CD4-positive, alpha-beta T cell treated with Interleukin-2 at 100 ng/mL for 4 hours (primary cell): Measurements from ENCODE around the gene GPBAR1.
"Not testable (repeated sequence)": the region's sequence is repeated elsewhere in the genome, so short reads cannot be mapped to it uniquely, and the experiment has no call there.

ENCODE experiments used
- DNase-seq: peaks from one replicate; pipeline ENCODE4 v3.0.0-alpha.2; 2020; ENCODE audit warnings: low spot score

GPBAR1 gene

DNA sequence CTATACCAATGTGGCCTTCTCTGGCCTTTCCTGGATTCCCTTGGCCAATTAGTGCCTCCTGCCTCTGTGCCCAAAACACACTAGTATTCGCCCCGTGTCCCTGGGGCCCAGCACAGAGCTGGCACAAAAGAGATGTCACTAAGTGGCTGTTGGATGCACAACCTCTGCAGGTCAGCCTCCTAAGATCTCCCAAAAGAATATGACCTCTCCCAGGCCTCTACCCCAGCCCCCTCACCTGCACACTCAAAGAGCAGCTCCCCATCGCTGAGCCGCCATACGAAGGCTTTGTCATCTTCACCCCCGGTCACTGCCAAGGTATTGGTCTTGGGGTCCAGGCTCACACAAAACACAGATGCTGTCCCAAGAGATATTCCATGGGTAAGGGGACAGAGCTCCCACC, 6.4 kb downstream of the GPBAR1 start:
- no peak for DNase-seq

DNA sequence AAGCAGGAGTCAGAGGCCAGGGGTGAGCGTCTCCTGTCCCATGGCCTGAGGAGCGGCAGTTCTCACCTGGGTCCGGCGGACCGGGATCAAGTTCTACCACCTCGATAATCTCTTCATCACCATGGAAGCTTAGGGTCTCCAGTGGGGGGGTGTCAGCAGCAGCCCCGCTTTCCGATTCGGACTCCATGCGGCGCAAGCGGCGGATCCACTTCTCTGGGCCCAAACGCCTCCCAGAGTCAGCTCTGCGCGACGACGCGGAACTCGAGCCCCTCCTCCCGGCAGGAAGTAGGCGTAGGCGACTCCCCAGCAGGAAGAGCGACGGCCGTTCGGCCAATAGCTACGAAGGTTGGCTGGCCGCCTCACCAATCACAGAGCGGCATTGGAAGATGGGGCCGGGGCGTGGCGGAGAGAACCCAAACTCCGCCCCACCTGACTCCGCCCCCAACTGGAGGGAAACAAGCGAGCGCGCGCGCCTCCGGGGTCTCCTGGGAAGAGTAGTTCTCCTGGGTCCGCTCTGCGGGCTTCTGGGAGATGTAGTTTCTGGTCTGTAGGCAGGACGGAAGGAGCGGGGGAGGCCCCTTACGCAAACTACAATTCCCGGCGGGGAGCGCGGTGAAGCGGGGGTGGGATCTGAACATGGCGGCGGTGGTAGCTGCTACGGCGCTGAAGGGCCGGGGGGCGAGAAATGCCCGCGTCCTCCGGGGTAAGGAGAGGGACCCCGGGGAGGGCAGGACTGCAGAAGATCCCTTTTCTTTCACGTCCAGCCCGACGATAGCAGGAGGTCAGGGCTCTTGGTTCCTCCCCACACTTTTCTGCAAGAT, 9.3 kb downstream of the GPBAR1 start, which contains the start of the genes AAMP and PNKD:
AAMP (minus strand) TSS at position 238 of the 821 bp plus-strand sequence; CDS start at position 187, 51 bp downstream.
PNKD (plus strand) TSS at position 620 of the 821 bp plus-strand sequence; CDS start at position 637, 17 bp downstream.
- DNase-seq, result peak; percentile 100

DNA sequence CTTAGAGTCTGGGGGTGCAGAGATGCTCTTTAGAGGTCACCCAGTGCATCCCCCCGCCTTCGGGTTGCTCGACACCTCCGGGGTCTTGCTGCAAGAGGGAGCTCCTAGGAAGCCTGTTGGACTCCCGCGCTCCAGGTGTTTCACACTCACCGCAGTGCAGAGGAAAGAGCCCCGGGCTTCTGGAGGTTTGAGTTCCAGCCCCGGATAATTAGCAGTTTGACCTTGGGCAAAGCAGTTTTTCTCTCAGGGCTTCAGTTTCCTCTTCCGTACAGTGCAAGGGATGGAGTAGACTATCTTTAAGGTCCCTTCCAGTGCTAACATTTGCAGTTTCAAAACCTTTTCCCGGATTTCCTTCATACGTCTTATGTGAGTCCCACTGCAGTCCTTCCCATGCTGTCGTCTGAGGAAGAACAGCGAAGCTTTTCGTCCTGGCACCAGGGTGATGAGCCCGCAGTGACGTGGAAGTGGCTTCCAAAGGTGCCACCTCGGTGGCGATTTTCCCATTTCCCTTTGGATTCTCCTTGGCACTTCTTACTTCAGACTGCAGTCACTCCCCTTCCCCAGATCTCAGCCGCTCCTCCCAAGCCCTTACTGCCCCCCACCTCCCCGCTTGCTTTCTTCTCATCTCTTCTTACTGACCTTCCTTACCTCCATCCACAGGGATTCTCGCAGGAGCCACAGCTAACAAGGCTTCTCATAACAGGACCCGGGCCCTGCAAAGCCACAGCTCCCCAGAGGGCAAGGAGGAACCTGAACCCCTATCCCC, 10.1 kb downstream of the GPBAR1 start:
- no peak for DNase-seq

DNA sequence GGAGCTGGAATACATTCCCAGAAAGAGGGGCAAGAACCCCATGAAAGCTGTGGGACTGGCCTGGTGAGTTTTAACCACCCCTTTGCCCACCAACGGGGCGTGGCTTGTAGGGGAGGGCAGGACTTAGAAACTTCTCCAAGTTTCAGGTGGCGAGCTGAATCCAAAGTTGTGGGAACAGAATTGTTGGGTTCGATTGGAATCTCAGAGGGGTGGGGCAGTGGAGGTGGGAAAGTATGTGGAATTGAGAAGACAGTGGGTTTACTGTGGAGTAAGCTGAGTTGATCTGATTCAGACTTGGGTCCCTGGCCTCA, 10.6 kb downstream of the GPBAR1 start:
- DNase-seq, result no peak

DNA sequence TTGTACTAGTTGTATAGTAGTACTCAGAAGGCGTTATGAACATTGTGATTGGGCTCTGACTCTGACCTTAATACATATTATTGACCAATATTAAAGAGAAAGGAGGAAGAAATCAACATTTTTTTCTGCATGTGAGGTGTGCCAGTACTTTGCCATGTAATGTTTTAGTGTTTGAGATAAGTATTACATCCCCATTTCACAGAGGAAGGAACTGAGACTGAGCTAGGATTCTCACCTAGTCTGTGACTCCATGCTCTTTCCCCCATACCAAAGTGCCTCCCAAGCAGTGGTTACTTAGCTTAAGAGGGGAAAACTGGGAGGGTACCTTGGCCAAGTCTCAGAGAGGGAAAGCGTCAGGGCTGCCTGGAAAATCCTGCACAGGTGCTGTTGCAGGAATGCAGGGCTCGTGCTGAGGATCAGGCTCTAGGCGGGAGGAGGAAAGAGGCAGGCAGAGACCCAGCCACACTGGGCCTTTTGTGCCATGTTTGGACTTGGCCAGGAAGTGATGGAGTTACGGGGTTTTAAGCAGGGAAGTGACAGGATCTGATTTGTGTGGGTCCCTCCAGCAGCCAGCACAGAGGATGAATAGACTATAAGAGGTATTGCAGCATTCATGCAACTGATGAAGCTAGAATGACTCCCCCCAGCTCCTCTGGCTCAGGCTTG, 11.2 kb downstream of the GPBAR1 start:
- no peak for DNase-seq

DNA sequence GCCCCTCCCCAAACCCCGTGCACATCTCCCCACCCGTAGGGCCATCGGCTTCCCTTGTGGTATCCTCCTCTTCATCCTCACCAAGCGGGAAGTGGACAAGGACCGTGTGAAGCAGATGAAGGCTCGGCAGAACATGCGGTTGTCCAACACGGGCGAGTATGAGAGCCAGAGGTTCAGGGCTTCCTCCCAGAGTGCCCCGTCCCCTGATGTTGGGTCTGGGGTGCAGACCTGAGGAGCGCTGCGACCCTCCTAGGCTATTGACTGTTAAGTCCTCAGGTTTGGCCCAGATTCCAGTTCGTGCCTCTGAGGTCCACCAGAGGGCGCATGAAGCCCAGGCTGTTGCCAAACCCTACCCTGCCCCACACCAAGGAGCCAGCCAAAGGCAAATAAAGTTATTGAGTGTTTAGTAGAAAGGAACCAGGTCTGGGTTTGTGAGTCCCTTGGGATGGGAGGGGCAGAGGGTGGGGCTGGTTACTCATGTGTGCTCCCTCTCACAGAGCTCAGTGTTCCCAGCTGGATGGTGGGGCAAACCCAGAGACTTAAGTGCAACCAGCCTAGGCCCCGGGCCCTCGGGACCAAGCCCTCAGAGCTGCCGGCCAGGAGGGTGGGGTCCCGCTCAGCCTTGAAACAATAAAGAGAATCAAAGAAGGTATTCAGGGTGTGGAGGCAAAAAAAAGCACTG, 11.9 kb downstream of the GPBAR1 start:
- DNase-seq, result peak; percentile 86

DNA sequence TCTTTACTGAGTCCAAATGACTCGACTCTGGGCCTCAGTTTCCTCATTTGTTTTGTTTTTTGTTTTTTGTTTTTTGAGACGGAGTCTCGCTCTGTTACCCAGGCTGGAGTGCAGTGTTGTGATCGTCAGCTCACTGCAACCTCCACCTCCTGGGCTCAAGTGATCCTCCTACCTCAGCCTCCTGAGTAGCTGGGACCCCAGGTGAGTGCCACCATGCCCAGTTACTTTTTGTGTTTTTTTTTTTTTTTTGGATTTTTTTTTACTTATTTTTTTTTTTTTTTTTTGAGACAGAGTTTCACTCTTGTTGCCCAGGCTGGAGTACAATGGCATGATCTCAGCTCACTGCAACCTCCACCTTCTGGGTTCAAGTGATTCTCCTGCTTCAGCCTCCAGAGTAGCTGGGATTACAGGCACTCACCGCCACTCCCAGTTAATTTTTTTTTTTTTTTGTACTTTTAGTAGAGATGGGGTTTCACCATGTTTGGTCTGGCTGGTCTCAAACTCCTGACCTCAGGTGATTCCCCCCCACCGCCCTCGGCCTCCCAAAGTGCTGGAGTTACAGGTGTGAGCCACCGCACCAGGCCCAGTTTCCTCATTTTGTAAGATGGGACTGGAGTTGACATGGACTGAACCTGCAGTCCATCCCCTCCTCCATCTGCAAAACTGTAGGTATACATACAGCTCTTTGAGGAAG, 12.5 kb downstream of the GPBAR1 start:
- not testable (repeated sequence) for DNase-seq

DNA sequence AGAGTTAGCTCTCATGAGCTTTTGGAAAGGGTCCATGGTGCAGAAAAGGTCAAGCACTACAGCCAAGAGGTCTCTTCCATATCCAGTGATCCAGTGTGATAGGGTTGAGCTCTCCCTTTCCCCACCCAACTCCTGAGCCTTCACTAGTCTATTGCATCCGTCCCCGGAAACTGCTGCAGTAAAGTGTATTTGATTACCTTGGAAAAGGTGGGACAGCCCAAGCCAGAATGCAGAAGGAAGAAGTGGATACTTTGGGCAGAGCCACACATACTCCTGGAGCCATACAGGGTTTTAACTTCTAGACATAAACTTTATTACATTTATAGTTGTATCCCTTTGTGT, 13.1 kb downstream of the GPBAR1 start:
- DNase-seq, result no peak

DNA sequence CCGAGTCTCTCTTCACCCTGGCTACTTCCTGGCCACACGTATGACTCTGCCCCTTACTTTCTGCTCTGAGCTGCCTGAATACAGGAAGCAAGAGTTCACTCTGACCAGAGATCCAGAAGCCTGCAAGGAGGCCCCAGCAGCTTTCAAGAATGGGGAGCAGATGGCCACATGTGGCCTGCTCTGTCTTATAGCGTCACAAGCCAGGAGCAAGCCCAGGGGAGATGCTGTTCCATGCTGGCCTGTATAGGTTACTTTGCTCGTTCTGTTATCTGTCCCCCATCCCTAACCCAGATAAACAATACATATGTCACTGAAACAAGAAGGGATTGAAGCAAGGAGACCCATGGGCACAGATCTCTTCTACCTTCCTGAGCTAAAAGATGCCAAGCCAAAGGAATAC, 13.8 kb downstream of the GPBAR1 start:
- DNase-seq, result no peak

DNA sequence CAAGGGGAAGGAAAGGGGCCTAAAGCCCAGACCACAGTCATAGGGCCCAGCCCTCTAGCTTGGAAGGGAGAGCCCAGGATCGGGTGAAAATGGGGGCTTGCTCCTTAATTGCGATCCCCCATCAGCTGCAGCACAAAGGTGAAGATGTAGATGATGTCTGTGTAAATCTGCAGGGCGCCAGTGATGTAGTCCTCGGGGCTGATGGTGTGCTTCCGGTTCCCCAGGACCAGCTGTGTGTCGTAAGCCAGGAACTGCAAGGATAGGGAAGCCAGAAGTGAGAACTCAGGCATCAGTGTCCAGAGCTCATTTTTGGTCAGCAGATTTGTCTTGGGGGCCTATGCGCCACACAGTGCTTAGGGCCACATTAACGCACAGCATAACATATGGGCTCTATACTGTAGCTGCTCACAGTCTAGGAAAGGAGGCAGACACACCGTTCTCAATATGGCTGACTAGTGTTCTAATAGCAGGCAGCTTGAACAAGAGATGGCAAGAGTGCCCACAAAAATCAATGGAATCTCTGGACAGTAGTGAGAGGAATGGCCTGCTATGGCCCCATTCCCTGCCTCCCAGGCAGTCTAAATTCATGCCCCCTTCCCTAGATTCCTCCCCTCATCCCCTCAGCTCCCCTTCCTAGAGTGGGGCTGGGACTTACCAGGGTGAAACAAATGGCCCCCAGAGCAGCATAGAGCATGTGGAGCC, 14.7 kb downstream of the GPBAR1 start:
- no peak for DNase-seq

DNA sequence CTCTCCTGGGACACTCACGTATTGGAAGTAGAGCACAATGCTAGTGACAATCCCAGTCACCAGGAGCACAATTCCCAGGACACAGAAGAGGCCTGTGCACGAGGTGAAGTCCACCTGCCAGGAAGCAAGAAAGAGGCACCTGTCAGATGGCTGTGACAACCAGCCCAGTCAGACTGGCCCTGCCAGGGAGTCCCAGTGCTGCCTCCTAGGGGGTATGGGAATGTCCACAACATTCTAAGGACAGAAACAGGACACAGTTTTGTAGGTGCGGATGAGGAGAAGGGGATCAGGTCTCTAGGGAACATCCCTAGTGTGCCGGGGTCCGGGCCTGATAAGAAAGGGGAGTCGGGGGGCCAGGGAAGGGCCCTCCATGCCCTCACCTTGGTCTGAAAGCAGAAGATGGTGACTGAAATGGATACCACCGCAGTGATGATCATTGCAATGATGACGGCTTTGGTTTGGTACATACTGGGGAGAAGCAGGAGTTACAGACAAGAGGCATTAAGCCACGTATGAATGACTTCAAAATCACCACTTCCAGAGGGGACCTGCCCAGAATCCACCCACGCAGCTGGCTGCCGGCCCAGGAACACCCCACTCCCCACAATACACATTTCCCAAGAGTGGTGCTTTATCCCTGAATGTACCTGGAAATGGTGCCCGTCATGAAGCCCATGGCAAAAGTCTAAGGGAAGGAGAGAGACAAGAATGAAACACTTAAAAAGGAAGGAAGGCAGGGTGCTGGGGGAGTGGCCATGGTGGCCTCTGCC, 16.4 kb downstream of the GPBAR1 start:
- no peak for DNase-seq

DNA sequence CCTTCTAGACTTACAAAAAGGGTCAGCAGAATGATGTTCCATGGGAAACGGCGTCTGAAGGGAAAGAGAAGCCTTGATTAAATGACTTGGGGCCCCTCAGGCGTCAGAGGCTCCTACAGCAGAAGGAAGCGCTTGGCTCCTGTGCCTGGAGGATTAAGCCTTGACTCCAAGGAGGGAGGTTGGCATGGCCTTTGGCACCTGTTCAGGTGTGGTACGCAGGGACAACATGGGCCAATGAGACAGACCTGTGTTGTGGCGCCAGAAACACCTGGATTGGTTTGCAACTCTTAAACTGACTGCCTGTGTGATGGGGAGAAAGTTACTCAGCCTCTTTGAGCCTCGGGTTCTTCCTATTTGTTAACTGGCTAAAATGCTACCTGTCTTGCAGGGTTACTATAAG, 17.1 kb downstream of the GPBAR1 start:
- DNase-seq, result no peak

DNA sequence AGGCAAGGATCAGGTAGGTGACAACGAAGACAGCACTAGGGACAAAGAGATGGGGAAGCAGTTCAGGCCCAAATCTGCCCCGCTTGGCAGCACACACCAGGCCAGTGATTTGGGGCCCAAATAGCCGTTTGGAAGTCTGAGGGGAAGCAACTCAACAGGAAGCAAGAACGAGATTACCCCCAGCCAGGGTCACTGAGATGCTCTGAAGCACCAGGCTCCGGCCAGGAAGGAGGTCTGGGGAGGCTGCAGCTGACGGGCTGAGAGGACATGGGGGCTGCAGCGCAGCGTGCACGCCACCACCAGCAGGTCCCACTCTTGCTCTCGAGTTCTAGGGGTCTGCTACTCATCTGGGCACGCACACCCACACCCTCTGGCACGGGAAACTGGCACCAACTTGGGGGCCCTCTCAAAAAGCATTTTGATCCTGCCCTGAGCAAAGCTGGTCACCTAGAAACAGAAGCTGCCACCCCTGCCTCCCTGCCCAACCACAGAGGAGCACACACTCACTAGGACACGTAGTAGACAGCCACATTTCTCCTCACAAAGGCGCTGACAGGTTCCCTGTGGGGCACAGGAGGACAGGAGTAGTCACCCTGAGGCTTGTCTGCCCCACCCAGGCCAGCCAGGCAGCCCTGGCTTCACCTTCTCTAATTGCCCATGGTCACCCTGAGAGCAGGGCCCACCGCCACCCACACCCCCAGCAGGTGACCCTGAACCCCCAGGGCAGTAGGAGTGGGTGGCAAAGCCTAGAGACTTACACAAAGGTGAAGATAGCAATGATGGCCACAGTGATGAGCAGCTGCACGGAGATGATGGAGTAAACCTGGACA, 17.9 kb downstream of the GPBAR1 start:
- DNase-seq, result no peak

DNA sequence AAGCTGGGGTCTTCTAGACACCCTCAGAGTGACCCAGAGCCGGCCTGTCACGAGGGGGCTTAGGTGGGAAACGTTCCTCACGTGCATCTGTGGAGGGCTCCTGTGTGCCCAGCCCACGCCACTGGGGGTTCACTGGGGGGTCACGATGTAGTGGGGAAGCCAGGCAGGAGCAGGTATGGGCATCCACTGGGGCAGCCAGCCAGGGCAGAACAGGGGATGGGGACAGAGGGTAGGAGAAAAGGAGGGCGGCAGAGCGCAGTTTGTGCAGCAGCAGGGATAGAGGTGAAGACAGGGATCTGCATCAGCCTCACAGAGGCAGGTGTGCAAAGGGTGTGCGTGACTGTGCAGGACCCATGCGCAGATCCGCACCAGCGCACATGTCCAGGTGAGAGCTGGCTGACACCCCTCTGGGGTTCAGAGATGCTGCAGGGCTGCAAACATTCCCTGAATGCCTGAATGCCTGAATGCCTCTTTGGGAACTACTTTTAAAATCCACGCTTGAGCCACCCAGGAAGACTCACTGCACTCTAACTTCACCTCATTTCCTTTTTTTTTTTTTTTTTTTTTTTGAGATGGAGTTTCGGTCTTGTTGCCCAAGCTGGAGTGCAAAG, 19.6 kb downstream of the GPBAR1 start:
- no peak for DNase-seq

DNA sequence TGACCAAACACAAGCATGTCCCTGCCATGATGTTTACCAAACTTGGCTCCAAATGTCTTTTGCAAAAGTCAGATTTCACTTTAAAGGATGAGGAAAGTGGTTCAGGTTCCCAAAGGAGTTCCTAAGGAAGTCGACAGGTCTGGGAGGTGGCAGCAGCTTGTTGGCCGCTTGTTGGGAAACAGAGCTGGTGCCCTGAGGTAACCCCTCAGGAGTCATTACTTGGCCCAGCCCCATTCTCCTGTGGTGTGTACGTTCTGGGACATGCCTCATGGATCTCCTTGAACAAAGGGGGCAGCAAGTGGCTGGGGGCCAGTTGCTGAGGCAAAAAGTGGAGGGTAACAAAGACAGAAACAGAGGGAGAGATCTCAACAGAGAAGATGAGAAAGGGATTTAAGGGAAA, 20.6 kb downstream of the GPBAR1 start:
- no peak for DNase-seq

DNA sequence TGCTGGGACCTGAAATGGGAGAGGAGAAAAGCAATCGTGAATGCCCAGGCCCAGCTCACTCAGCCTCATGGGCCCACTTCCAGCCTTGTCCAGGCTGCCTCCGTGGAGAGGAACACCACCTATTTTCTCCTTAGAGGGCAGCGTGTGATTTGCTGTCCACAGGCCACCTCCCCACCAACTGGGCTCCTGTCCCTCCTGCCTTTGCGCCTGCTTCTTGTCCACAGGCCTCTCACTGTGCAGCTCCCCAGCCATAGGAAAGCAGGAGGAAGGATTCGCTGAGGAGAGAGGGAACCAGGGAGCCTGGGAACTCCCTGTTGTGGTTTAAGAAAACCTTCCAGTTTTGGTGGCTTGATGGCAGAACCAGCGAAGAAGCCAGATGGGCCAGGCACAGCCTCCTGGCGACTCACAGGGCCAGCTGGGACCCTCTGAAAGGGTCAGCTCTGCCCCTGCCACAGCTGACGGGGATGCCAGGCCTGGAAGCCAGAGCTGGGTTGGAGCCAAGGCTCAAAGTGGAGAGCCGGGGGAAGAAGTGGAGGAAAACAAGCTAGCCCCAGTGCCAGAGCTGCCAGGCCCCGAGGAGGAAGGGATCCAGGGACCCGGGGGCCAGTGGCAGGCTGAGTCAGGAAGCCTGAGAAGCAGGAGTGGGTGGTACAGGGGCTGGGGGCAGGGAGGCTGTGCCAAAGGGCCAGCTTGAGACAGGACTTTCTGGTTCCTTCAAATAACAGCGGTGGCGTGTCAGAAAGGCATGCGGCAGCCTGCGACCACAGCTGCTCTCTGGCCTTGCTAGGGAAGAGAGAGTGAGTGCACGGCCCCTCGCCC, 21.6 kb downstream of the GPBAR1 start:
- no peak for DNase-seq

DNA sequence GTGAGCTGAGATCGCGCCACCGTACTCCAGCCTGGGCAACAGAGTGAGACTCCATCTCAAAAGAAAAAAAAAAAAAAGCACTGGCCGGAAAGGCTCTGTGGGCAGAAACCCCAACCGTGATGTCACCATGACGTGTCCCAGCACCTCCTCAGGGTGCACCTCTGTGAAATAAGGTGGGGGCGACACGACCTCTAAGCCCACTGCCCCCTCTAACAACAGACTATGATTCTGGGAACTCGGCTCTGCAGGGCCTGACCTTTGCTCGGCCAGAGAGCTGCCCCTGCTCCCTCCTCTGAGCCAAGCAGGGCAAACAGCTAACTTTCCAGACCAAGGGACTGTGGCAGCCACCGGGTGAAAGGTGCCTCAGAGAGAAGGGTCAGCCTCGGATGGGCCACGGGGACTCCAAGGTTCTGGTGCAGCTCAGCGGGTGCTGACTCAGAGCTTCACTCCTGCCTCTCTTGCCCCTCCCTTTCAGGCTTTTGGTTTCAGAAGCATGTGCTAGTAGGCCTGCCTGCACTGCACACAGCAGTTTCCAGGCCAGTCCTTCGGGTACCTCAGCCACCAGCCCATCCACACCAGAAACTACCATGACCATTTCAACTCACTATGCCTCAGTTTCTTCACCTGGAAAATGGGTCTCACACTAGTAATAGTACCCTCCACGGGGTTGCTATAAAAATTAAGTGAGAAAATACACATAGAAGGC, 23.4 kb downstream of the GPBAR1 start:
- peak; percentile 70 for DNase-seq
